ENCODE results near the gene ST7. TPM values are rescaled to one million over a fixed set of nuclear protein-coding genes. Genes with fewer than 3 reads are reported as not detected.

ST7 gene
- total and polyA plus RNA-seq, 2 of the 13 experiments (the other 11 are each of a cell fraction or from before 2014, with no cell fraction given), result 17.3 to 23.5 TPM

DNA sequence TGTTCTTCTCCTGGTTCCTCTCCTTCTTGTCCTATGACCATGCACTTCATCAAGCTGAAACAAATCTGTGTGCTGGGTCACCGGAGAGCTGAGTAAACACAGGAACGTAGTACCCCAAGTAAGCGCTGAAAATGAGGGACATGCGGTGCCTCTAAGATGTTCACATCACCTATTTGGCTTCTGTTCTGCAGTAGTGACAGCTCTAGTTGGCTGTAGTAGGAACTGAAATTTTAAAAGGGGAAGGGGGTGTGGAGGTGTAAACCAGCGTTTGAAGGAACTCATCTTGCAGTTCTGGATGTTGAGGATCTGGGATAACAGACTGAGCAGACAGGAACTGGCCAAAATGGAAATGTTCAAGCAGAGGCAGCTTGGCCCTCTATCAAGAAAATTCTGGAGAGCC, 284.3 kb downstream of the ST7 start (continued):
- TF ChIP-seq, protein P1, sequence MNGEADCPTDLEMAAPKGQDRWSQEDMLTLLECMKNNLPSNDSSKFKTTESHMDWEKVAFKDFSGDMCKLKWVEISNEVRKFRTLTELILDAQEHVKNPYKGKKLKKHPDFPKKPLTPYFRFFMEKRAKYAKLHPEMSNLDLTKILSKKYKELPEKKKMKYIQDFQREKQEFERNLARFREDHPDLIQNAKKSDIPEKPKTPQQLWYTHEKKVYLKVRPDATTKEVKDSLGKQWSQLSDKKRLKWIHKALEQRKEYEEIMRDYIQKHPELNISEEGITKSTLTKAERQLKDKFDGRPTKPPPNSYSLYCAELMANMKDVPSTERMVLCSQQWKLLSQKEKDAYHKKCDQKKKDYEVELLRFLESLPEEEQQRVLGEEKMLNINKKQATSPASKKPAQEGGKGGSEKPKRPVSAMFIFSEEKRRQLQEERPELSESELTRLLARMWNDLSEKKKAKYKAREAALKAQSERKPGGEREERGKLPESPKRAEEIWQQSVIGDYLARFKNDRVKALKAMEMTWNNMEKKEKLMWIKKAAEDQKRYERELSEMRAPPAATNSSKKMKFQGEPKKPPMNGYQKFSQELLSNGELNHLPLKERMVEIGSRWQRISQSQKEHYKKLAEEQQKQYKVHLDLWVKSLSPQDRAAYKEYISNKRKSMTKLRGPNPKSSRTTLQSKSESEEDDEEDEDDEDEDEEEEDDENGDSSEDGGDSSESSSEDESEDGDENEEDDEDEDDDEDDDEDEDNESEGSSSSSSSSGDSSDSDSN (CRISPR knock-in tag; IDR thresholded peaks at IDR 0.05), result no peak
- TF ChIP-seq, protein P2, sequence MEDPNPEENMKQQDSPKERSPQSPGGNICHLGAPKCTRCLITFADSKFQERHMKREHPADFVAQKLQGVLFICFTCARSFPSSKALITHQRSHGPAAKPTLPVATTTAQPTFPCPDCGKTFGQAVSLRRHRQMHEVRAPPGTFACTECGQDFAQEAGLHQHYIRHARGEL (CRISPR knock-in tag; IDR thresholded peaks at IDR 0.05), result no peak
- no peak for TF ChIP-seq ZNF839 (CRISPR knock-in tag; IDR thresholded peaks at IDR 0.05; ENCODE audit: borderline replicate concordance)
- TF ChIP-seq, protein P3, sequence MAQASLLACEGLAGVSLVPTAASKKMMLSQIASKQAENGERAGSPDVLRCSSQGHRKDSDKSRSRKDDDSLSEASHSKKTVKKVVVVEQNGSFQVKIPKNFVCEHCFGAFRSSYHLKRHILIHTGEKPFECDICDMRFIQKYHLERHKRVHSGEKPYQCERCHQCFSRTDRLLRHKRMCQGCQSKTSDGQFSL (CRISPR knock-in tag; IDR thresholded peaks at IDR 0.05), result no peak
- no peak for TF ChIP-seq ZNF605 (CRISPR knock-in tag; IDR thresholded peaks at IDR 0.05)
- TF ChIP-seq PCBP2 (optimal IDR thresholded peaks at IDR 0.05; ENCODE audit: low read depth, low read length, poor library complexity, severe bottlenecking), result no peak
- TF ChIP-seq ELF3 (CRISPR knock-in tag; IDR thresholded peaks at IDR 0.05), result no peak
- no peak for TF ChIP-seq MYNN (CRISPR knock-in tag; IDR thresholded peaks at IDR 0.05; ENCODE audit: low read depth)

DNA sequence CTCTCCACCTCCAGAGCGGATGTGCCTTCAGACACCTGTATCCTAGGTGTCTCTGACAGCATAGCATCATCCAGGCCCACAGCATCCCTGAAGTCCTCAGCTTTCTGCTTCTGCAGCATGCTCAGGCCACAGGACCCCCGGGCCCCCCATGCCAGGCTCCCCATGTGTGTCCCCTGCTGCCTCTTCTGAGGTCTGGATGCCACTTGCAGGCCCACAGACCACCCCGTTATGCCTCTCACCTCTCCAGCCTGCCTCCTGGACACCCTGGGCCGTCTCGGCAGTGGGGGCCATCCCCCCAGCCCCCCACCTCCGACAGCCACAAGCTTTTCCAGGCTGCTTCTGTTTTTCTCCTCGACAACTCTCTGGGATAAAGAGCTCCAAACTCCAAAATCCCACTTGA, 285.2 kb downstream of the ST7 start:
- Histone ChIP-seq H4K20me1 (ENCODE audit: insufficient read depth, low read length) (no peaks in the 10 kb centered on the region), H2AFZ (ENCODE audit: low read length) (no peak overlapping the region), H3K79me2 (ENCODE audit: insufficient read depth, low read length) (no peaks in the 10 kb centered on the region), H3K4me2 (ENCODE audit: low read depth, low read length) (no peak overlapping the region), H3K4me3 (replicated peaks in 1 of 3; ENCODE audit: insufficient read depth in 1 of 3, low read depth in 2 of 3, low read length in 3 of 3) (no peak overlapping the region), H3K36me3 (replicated peaks in 1 of 2; ENCODE audit: control insufficient read depth in 1 of 2, insufficient read depth in 2 of 2, low read length in 2 of 2) (no peaks in the 10 kb centered on the region), H3K27me3 (ENCODE audit: control insufficient read depth in 1 of 2, insufficient read depth in 2 of 2, low read length in 2 of 2) (0 out of 5 replicates have a peak, but pooled peaks cover 0 to 6% of the 10 kb centered on the region in 2 experiments), H3K27ac (ENCODE audit: extremely low read length, insufficient read depth, low read length) (no peak overlapping the region), H3K9ac (ENCODE audit: insufficient read depth, low read depth, low read length) (no peak overlapping the region), H3K9me3 (ENCODE audit: low read length) (no peaks in the 10 kb centered on the region), H3K4me1 (ENCODE audit: insufficient read depth, low read length) (no peaks in the 10 kb centered on the region)
- POLR2A ChIA-PET, result no interaction called here
- FAIRE-seq (no peak), ATAC-seq (no peak), DNase-seq (ENCODE audit: low spot score) (no peak)
- in situ Hi-C loops (cut with HindIII; ENCODE audit: extremely low pct_ligation_motif_present, low pct_unique_long_range_greater_than_20kb) (no loop called here), intact Hi-C loops (cut with micrococcal nuclease; ENCODE audit: unreplicated experiment) (no loop called here)
- BruUV-seq (replicated peaks), result no TSS peak
- CTCF ChIA-PET (ENCODE audit: low intra/inter-chr PET ratio, low total read pairs), result no interaction called here
- WGBS (ENCODE audit: low lambda C conversion rate), result 9% methylated on average over 5 of the region's 7 CpGs
- TF ChIP-seq TBL1XR1 (IDR thresholded peaks at IDR 0.05; ENCODE audit: borderline replicate concordance, low read length, partially characterized antibody) (no peak), NFIC (IDR thresholded peaks at IDR 0.05; ENCODE audit: low read length) (no peak), ZNF790 (CRISPR knock-in tag; IDR thresholded peaks at IDR 0.05; ENCODE audit: borderline replicate concordance) (no peak), ZNF296 (CRISPR knock-in tag; conservative IDR thresholded peaks at IDR 0.05) (no peak), MED8 (CRISPR knock-in tag; IDR thresholded peaks at IDR 0.05; ENCODE audit: insufficient replicate concordance) (no peak)
- TF ChIP-seq, protein P4, sequence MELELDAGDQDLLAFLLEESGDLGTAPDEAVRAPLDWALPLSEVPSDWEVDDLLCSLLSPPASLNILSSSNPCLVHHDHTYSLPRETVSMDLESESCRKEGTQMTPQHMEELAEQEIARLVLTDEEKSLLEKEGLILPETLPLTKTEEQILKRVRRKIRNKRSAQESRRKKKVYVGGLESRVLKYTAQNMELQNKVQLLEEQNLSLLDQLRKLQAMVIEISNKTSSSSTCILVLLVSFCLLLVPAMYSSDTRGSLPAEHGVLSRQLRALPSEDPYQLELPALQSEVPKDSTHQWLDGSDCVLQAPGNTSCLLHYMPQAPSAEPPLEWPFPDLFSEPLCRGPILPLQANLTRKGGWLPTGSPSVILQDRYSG (CRISPR knock-in tag; IDR thresholded peaks at IDR 0.05), result no peak
- TF ChIP-seq, protein P5, sequence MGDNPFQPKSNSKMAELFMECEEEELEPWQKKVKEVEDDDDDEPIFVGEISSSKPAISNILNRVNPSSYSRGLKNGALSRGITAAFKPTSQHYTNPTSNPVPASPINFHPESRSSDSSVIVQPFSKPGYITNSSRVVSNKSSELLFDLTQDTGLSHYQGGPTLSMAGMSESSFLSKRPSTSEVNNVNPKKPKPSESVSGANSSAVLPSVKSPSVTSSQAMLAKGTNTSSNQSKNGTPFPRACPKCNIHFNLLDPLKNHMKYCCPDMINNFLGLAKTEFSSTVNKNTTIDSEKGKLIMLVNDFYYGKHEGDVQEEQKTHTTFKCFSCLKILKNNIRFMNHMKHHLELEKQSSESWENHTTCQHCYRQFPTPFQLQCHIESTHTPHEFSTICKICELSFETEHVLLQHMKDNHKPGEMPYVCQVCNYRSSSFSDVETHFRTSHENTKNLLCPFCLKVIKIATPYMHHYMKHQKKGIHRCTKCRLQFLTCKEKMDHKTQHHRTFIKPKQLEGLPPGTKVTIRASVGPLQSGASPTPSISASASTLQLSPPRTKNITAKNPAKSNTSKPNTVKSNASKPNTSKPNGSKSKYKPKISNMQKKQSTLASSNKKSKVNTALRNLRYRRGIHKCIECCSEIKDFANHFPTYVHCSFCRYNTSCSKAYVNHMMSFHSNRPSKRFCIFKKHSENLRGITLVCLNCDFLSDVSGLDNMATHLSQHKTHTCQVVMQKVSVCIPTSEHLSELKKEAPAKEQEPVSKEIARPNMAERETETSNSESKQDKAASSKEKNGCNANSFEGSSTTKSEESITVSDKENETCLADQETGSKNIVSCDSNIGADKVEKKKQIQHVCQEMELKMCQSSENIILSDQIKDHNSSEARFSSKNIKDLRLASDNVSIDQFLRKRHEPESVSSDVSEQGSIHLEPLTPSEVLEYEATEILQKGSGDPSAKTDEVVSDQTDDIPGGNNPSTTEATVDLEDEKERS (CRISPR knock-in tag; IDR thresholded peaks at IDR 0.05), result no peak
- TF ChIP-seq, protein P6, sequence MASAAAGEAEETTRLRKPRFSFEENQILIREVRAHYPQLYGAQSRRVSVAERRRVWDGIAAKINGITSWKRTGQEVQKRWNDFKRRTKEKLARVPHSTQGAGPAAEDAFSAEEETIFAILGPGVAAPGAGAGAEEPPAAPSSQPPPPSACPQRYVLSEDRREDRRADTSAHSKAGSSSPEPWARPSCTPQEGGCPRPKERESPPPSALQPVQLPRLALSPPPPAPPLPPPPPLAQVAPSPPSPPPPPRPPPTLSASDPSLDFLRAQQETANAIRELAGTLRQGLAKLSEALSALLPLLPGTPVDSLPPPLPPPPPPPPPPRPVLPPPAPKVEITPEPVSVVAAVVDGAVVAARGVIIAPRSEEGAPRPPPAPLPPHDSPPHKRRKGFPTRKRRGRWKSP (CRISPR knock-in tag; IDR thresholded peaks at IDR 0.05), result no peak
